Liver (tissue), 9 donors: ENCODE measurements around the gene CH25H. TPM values are rescaled to one million over a fixed set of nuclear protein-coding genes. Genes with fewer than 3 reads are reported as not detected.

ENCODE experiments used
- DNase-seq: peaks from one replicate; pipeline ENCODE4 v3.0.0-alpha.2; 2017; ENCODE audit warnings: low spot score
- H3K27ac ChIP-seq, 2 donors: one replicate each; pipeline ENCODE4 v1.7.0; 2013; ENCODE audit warnings: inconsistent platforms in 2 of 2, low read length in 2 of 2, control low read depth in 1 of 2, low read depth in 1 of 2, mild to moderate bottlenecking in 1 of 2
- H3K27me3 ChIP-seq, 4 donors: one replicate each; pipeline versions ENCODE4 v1.6.1 to v1.7.0; 2013; ENCODE audit warnings: low read length in 3 of 4, inconsistent platforms in 1 of 4, mild to moderate bottlenecking in 1 of 4, moderate library complexity in 1 of 4; ENCODE audit not compliant: control insufficient read depth in 4 of 4, insufficient read depth in 4 of 4
- H3K36me3 ChIP-seq, 4 donors: one replicate each; pipeline versions ENCODE4 v1.6.1 to v1.7.0; 2013; ENCODE audit warnings: low read length in 3 of 4, mild to moderate bottlenecking in 3 of 4, low read depth in 1 of 4, moderate library complexity in 1 of 4; ENCODE audit not compliant: control insufficient read depth in 4 of 4, insufficient read depth in 3 of 4
- H3K4me1 ChIP-seq, 4 donors: one replicate each; pipeline versions ENCODE4 v1.6.1 to v1.7.0; 2013; ENCODE audit warnings: low read length in 3 of 4, mild to moderate bottlenecking in 3 of 4, moderate library complexity in 1 of 4; ENCODE audit not compliant: control insufficient read depth in 4 of 4, insufficient read depth in 4 of 4
- H3K4me3 ChIP-seq, 3 donors: one replicate each; pipeline versions ENCODE4 v1.6.1 to v1.7.0; 2013; ENCODE audit warnings: low read length in 3 of 3, control low read depth in 1 of 3, low read depth in 1 of 3, mild to moderate bottlenecking in 1 of 3
- H3K9ac ChIP-seq, 2 donors: one replicate each; pipeline ENCODE4 v1.7.0; 2013; ENCODE audit warnings: low read length in 2 of 2, mild to moderate bottlenecking in 2 of 2, moderate library complexity in 2 of 2, control low read depth in 1 of 2, low read depth in 1 of 2
- H3K9me3 ChIP-seq, 4 donors: one replicate each; pipeline versions ENCODE4 v1.6.1 to v1.7.0; 2013; ENCODE audit warnings: low read length in 3 of 4; ENCODE audit not compliant: control insufficient read depth in 4 of 4
- EGR1 ChIP-seq, 2 donors: IDR thresholded peaks; 2 replicates each; pipeline ENCODE4 v1.6.1; 2016 to 2018; ENCODE audit warnings: antibody characterized with exemption in 2 of 2, low read depth in 2 of 2
- FOXA1 ChIP-seq: IDR thresholded peaks from 2 replicates; pipeline ENCODE4 v1.6.1; 2016; ENCODE audit warnings: antibody characterized with exemption
- FOXA2 ChIP-seq: IDR thresholded peaks from 2 replicates; pipeline ENCODE4 v1.6.1; 2016; ENCODE audit warnings: antibody characterized with exemption
- GABPA ChIP-seq, 2 donors: IDR thresholded peaks in 1 of 2; conservative IDR thresholded peaks in 1 of 2; 2 replicates each; pipeline ENCODE4 v1.6.1; 2016; ENCODE audit warnings: antibody characterized with exemption in 2 of 2, mild to moderate bottlenecking in 1 of 2, moderate library complexity in 1 of 2
- HNF4G ChIP-seq: IDR thresholded peaks from 2 replicates; pipeline ENCODE4 v1.6.1; 2016; ENCODE audit warnings: antibody characterized with exemption
- JUND ChIP-seq, 2 donors: IDR thresholded peaks; 2 replicates each; pipeline ENCODE4 v1.6.1; 2016; ENCODE audit warnings: antibody characterized with exemption in 2 of 2
- NR2F2 ChIP-seq: IDR thresholded peaks from 2 replicates; pipeline ENCODE4 v1.6.1; 2016; ENCODE audit warnings: antibody characterized with exemption
- RAD21 ChIP-seq, 2 donors: IDR thresholded peaks; 2 replicates each; pipeline ENCODE4 v1.6.1; 2016; ENCODE audit warnings: antibody characterized with exemption in 2 of 2, mild to moderate bottlenecking in 2 of 2
- REST ChIP-seq: IDR thresholded peaks from 2 replicates; pipeline ENCODE4 v1.6.1; 2016; ENCODE audit warnings: antibody characterized with exemption, mild to moderate bottlenecking
- RXRA ChIP-seq, 2 donors: IDR thresholded peaks; 2 replicates each; pipeline ENCODE4 v1.6.1; 2017 to 2018; ENCODE audit warnings: antibody characterized with exemption in 2 of 2, mild to moderate bottlenecking in 1 of 2
- TAF1 ChIP-seq: conservative IDR thresholded peaks from 2 replicates; pipeline ENCODE4 v1.6.1; 2016; ENCODE audit warnings: antibody characterized with exemption, mild to moderate bottlenecking
- YY1 ChIP-seq: IDR thresholded peaks from 2 replicates; pipeline ENCODE4 v1.6.1; 2016; ENCODE audit warnings: antibody characterized with exemption, mild to moderate bottlenecking
- WGBS: extraction: QIAGEN DNeasy Blood & Tissue Kit; methylation state at CpG from one replicate; pipeline ENCODE4 v1.1.7; 2013; 5-methylcytosine and 5-hydroxymethylcytosine counted together
- polyA plus RNA-seq, 2 donors: library from polyadenylated mRNA; stranded (reverse) in 1 of 2; unstranded in 1 of 2; fragments of 200-250 nt in 1 of 2; fragments of >200 nt in 1 of 2; fragmentation: Nextera tagmentation in 1 of 2; extraction: Ambion mirVana in 1 of 2; gene quantifications; one replicate each; pipeline versions ENCODE4 v1.2.1 to v1.2.3, GENCODE V29; 2013 to 2015
- total RNA-seq, 2 donors: library from RNA; depleted of rRNA; stranded (reverse); fragments of >200 nt; gene quantifications; one replicate each; pipeline ENCODE4 v1.2.3, GENCODE V29; 2014
- TF ChIP-seq, protein P1 (sequence below): IDR thresholded peaks from 2 replicates; pipeline ENCODE4 v1.6.1; 2016; ENCODE audit warnings: antibody characterized with exemption
- TF ChIP-seq, protein P2 (sequence below): IDR thresholded peaks from 2 replicates; pipeline ENCODE4 v1.6.1; 2016; ENCODE audit warnings: antibody characterized with exemption
- TF ChIP-seq, protein P3 (sequence below): fragments of 150-350 bp; IDR thresholded peaks from 2 replicates; pipeline ENCODE4 v1.5.1; 2017; ENCODE audit warnings: improper control_type of control experiment, low read depth, low read length; ENCODE audit not compliant: missing input control
- TF ChIP-seq, protein P4 (sequence below): IDR thresholded peaks from 2 replicates; pipeline ENCODE4 v1.6.1; 2016; ENCODE audit warnings: antibody characterized with exemption
- donor health status: healthy.
- donor health status: healthy.
- donor health status: healthy.
- donor health status: healthy.
- donor health status: healthy.

CH25H gene
- total and polyA plus RNA-seq, 4 donors: 0.08 to 0.33 (median 0.25) TPM; not detected in 1

DNA sequence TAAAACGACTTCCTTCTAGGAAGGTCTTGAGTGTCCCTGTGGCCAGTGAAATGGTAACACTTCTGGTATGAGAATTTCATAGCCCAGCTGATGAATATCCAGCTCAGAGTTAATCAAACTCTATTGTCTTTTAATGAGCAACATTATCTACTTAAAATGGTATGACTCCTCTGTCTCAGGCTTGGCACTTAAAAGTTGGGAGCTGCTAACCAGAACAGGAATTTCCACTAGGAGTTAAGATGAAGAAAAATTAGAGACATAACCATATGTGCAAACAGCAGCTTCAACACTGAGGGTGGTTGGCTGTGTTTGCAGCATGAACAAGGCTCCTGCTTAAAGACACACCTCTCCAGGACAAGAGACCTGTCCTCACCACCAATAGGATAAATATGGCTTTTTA lies 46.8 kb downstream of the CH25H start:
- peaks cover 0 to 8% (median 7%) of the 10 kb centered on the region in 4 donors for H3K4me1 ChIP-seq
- H3K36me3 ChIP-seq: no peaks in the 10 kb centered on the region
- no peak overlapping the region for H3K9ac ChIP-seq
- 84% methylated on average over 1 of the region's 1 CpG for WGBS
- H3K4me3 ChIP-seq: no peak overlapping the region
- DNase-seq: no peak
- no peaks in the 10 kb centered on the region for H3K27me3 ChIP-seq
- TF ChIP-seq, protein P1, sequence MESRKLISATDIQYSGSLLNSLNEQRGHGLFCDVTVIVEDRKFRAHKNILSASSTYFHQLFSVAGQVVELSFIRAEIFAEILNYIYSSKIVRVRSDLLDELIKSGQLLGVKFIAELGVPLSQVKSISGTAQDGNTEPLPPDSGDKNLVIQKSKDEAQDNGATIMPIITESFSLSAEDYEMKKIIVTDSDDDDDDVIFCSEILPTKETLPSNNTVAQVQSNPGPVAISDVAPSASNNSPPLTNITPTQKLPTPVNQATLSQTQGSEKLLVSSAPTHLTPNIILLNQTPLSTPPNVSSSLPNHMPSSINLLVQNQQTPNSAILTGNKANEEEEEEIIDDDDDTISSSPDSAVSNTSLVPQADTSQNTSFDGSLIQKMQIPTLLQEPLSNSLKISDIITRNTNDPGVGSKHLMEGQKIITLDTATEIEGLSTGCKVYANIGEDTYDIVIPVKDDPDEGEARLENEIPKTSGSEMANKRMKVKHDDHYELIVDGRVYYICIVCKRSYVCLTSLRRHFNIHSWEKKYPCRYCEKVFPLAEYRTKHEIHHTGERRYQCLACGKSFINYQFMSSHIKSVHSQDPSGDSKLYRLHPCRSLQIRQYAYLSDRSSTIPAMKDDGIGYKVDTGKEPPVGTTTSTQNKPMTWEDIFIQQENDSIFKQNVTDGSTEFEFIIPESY: no peak
- TF ChIP-seq REST (no peak), EGR1 (IDR thresholded peaks at IDR 0.05; ENCODE audit: low read depth in 2 of 2) (no peak), JUND (IDR thresholded peaks at IDR 0.05) (no peak), FOXA2 (no peak), HNF4G (no peak), TAF1 (no peak), RXRA (IDR thresholded peaks at IDR 0.05) (no peak), YY1 (no peak), RAD21 (IDR thresholded peaks at IDR 0.05) (no peak), FOXA1 (no peak), NR2F2 (no peak), GABPA (IDR thresholded peaks at IDR 0.05 in 1 of 2, conservative IDR thresholded peaks at IDR 0.05 in 1 of 2) (no peak)
- TF ChIP-seq, protein P2, sequence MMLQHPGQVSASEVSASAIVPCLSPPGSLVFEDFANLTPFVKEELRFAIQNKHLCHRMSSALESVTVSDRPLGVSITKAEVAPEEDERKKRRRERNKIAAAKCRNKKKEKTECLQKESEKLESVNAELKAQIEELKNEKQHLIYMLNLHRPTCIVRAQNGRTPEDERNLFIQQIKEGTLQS: no peak
- TF ChIP-seq, protein P3, sequence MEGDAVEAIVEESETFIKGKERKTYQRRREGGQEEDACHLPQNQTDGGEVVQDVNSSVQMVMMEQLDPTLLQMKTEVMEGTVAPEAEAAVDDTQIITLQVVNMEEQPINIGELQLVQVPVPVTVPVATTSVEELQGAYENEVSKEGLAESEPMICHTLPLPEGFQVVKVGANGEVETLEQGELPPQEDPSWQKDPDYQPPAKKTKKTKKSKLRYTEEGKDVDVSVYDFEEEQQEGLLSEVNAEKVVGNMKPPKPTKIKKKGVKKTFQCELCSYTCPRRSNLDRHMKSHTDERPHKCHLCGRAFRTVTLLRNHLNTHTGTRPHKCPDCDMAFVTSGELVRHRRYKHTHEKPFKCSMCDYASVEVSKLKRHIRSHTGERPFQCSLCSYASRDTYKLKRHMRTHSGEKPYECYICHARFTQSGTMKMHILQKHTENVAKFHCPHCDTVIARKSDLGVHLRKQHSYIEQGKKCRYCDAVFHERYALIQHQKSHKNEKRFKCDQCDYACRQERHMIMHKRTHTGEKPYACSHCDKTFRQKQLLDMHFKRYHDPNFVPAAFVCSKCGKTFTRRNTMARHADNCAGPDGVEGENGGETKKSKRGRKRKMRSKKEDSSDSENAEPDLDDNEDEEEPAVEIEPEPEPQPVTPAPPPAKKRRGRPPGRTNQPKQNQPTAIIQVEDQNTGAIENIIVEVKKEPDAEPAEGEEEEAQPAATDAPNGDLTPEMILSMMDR: no peak
- TF ChIP-seq, protein P4, sequence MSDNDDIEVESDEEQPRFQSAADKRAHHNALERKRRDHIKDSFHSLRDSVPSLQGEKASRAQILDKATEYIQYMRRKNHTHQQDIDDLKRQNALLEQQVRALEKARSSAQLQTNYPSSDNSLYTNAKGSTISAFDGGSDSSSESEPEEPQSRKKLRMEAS: no peak
- no peaks in the 10 kb centered on the region for H3K9me3 ChIP-seq
- H3K27ac ChIP-seq: no peak overlapping the region

GRCh38 chr10:89159761-89160160 lies 47.4 kb downstream of the CH25H start:
- H3K9me3 ChIP-seq: no peaks in the 10 kb centered on the region
- TF ChIP-seq, protein P4: no peak
- TF ChIP-seq FOXA1 (no peak), FOXA2 (no peak), YY1 (no peak), NR2F2 (no peak)
- TF ChIP-seq, protein P3: no peak
- H3K27me3 ChIP-seq: no peaks in the 10 kb centered on the region
- peaks cover 0 to 8% (median 7%) of the 10 kb centered on the region in 4 donors for H3K4me1 ChIP-seq
- WGBS: 93% methylated on average over 1 of the region's 1 CpG
- no peak overlapping the region for H3K4me3 ChIP-seq
- no peak for DNase-seq
- H3K27ac ChIP-seq: no peak overlapping the region
- no peaks in the 10 kb centered on the region for H3K36me3 ChIP-seq
- no peak overlapping the region for H3K9ac ChIP-seq
